HG02884 (cell line): Measurements from ENCODE around the gene CELF5.

ENCODE experiments used
- ATAC-seq: cut with Tn5 transposase; IDR thresholded peaks from one replicate; pipeline ENCODE4 v1.9.1; 2021; ENCODE audit warnings: mild to moderate bottlenecking, moderate library complexity; ENCODE audit not compliant: unreplicated experiment

Gene CELF5

GRCh38 chr19:3236272-3236671 is 11.8 kb downstream of the CELF5 start:
- ATAC-seq = no peak

- no peak for ATAC-seq
These were observed 13.7 kb downstream of the CELF5 start for GRCh38 chr19:3238066-3238561.

GRCh38 chr19:3239367-3239766 is 14.9 kb downstream of the CELF5 start:
- no peak for ATAC-seq

- ATAC-seq = no peak
These were observed 19.6 kb downstream of the CELF5 start for GRCh38 chr19:3243819-3244700.

GRCh38 chr19:3245050-3245449 is 20.6 kb downstream of the CELF5 start:
- no peak for ATAC-seq

- ATAC-seq = no peak
These were observed 24.4 kb downstream of the CELF5 start for GRCh38 chr19:3248728-3249326.

GRCh38 chr19:3249408-3249807 is 24.9 kb downstream of the CELF5 start:
- no peak for ATAC-seq

- ATAC-seq = no peak
These were observed 26.2 kb downstream of the CELF5 start for GRCh38 chr19:3250675-3251074.

- no peak for ATAC-seq
These were observed 26.8 kb downstream of the CELF5 start for GRCh38 chr19:3251229-3251628.

GRCh38 chr19:3252650-3253049 is 28.2 kb downstream of the CELF5 start:
- ATAC-seq = no peak

GRCh38 chr19:3253270-3253669 is 28.8 kb downstream of the CELF5 start:
- no peak for ATAC-seq

- ATAC-seq = no peak
These were observed 30.1 kb downstream of the CELF5 start for GRCh38 chr19:3254520-3254919.

- ATAC-seq = no peak
These were observed 32.6 kb downstream of the CELF5 start for GRCh38 chr19:3257071-3257470.

- ATAC-seq = no peak
These were observed 37.9 kb downstream of the CELF5 start for GRCh38 chr19:3262362-3262761.

- ATAC-seq = no peak
These were observed 39.4 kb downstream of the CELF5 start for GRCh38 chr19:3263866-3264265.

- no peak for ATAC-seq
These were observed 41.0 kb downstream of the CELF5 start for GRCh38 chr19:3265432-3265831.

GRCh38 chr19:3266092-3266693 is 41.7 kb downstream of the CELF5 start:
- ATAC-seq = no peak

- no peak for ATAC-seq
These were observed 42.5 kb downstream of the CELF5 start for GRCh38 chr19:3266792-3267514.

- ATAC-seq = no peak
These were observed 43.9 kb downstream of the CELF5 start for GRCh38 chr19:3268326-3268725.

- ATAC-seq = no peak
These were observed 44.3 kb downstream of the CELF5 start for GRCh38 chr19:3268763-3269162.
